ENCODE results near the gene SLC17A1.

DNA sequence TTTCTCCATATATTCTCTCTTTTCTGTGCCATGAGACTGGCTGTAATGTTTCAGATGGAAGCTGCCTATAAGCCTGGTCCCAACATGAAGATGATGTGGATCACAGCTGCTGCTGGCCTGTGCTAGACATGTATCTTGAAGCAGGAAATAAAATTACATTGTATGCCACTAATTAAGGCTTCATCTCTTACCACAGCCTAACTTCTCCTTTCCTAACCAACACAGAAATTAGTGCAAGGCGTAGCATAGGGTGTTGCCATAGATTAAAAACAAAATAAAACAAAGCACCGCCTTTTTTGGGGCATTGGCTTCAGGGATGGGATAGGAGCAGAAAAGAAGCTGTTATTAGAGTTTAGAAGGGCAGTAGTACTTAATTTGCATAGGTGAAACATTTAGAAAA, 82.0 kb downstream of the SLC17A1 start:
- TF ChIP-seq POLR2AphosphoS5 (IDR thresholded peaks at IDR 0.05; ENCODE audit: insufficient read depth, low read depth, low read length) (no peak), POLR2A (IDR thresholded peaks at IDR 0.05; ENCODE audit: low read depth, low read length) (no peak)

Data from endothelial cell of umbilical vein (primary cell).